ENCODE measurements around the gene ATL2. TPM values are rescaled to one million over a fixed set of nuclear protein-coding genes. Genes with fewer than 3 reads are reported as not detected.
A peak's percentile ranks its signal among the peaks of the same experiment; 100 is the strongest.

ATL2 gene
- total and polyA plus RNA-seq, 7 donors, result 19.8 to 98.9 (median 59.2) TPM

DNA sequence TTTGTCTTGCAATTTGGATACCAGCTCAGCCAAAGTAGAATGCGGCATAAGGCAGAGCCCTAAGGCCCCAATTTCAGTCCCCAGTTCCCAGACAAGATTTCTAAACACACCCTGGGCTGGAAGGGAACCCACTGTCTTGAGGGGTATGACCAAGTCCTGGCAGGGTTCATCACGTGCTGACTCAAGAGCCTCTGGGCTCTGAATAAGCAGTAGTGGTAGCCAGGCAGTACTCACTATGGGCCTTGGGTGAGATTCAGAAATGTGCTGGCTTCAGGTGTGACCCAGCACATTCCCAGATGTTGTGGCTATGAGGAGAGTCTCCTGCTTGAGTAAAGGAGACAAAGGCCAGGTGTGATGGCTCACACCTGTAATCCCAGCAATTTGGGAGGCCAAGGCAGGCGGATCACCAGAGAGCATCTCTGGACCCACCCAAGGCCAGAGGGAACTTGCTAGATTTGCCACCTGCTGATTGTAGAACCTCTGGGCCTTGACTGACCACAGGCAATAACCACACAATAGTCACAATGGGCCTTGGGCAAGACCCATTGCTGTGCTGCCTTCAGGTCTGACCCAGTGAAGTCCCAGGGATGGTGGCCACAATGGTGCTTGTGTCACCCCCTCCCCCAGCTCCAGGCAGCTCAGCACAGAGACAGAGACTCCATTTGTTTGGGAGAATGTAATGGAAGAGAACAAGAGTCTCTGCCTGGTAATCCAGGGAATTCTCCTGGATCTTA lies 74.9 kb downstream of the ATL2 start:
- TF ChIP-seq CTCF (IDR thresholded peaks at IDR 0.05), result no peak
- peak; percentile 27 to 77 (median 63) for ATAC-seq
- H3K4me1 ChIP-seq, result peaks cover 8% of the 10 kb centered on the region

DNA sequence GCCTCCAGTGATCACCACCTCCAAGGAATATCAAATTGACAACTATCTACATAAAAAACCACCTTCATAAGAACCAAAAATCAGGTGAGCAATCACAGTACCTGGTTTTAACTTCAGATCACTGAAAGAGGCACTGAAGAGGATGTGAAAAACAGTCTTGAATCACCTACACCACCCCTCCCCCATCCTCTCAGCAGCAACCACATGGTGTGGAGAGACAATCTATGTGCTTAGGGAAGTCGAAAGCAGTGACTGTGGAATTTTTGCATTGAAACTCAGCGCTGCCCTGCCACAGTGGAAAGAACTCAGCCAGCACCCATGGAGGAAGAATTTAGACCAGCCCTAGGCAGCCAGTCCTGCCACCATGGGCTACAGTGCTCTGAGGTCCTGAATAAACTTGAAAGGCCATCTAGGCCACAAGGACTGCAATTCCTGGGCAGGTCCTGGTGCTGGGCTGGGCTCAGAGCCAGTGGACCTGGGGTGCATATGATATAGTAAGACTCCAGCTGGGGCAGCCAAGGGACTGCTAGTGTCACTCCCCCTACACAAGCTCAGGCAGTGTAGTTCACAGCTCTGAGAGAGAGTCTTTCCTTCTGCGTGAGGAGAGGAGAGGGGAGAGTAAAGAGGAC lies 75.6 kb downstream of the ATL2 start:
- Histone ChIP-seq H3K4me3 (no peak overlapping the region), H3K36me3 (ENCODE audit: insufficient read depth in 1 of 2, low read depth in 1 of 2) (peaks cover 0 to 63% of the 10 kb centered on the region in 2 donors), H3K9me3 (no peaks in the 10 kb centered on the region), H3K27me3 (ENCODE audit: insufficient read depth in 3 of 3, low read length in 2 of 3) (no peaks in the 10 kb centered on the region), H3K27ac (no peak overlapping the region), H3K4me1 (peaks cover 8% of the 10 kb centered on the region)
- TF ChIP-seq CTCF (IDR thresholded peaks at IDR 0.05), result no peak
- ATAC-seq (peak; percentile 65 to 77 (median 70)), DNase-seq (peak in 1 of 2 donors; percentile 59)
- intact Hi-C loops (cut with DNase I), result no loop called here
- WGBS, 3 donors, result 67 to 78% (median 75%) methylated on average over 3 of the region's 3 CpGs

More for the DNA sequence above, 74.9 kb downstream of the ATL2 start:
- Histone ChIP-seq H3K9me3 (no peaks in the 10 kb centered on the region), H3K27ac (no peak overlapping the region), H3K4me3 (no peak overlapping the region), H3K36me3 (ENCODE audit: insufficient read depth in 1 of 2, low read depth in 1 of 2) (peaks cover 0 to 61% of the 10 kb centered on the region in 2 donors), H3K27me3 (ENCODE audit: insufficient read depth in 3 of 3, low read length in 2 of 3) (no peaks in the 10 kb centered on the region)
- no peak for DNase-seq
- intact Hi-C loops (cut with DNase I), result no loop called here
- WGBS, 3 donors, result 76 to 91% (median 81%) methylated on average over 3 of the region's 3 CpGs

DNA sequence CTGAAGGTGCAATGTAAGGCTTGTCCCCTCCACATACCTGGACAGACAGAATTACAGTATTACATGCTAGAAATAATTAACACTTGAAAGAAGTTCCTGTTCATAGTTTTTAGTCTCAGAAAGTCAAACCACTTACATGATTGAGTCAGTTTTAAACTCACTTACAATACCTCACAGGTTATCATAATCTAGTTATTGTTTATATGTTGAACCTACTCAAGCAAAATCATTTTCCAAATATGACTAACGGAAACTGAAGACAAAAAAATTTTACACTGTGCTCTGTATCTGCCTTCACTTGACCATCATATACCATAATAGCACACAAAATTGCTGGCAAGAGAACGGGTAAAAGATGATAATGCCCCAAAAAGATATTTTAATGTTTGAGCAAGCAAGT lies 78.5 kb downstream of the ATL2 start:
- Histone ChIP-seq H3K4me1 (peaks cover 8% of the 10 kb centered on the region), H3K27ac (no peak overlapping the region), H3K36me3 (ENCODE audit: insufficient read depth in 1 of 2, low read depth in 1 of 2) (peaks cover 0 to 83% of the 10 kb centered on the region in 2 donors), H3K9me3 (no peaks in the 10 kb centered on the region), H3K4me3 (no peak overlapping the region), H3K27me3 (ENCODE audit: insufficient read depth in 3 of 3, low read length in 2 of 3) (no peaks in the 10 kb centered on the region)
- 87 to 94% (median 87%) methylated on average over 2 of the region's 2 CpGs for WGBS, 3 donors
- TF ChIP-seq CTCF (IDR thresholded peaks at IDR 0.05), result no peak
- DNase-seq, result no peak
- no peak for ATAC-seq
- intact Hi-C loops (cut with DNase I), result no loop called here

GRCh38 chr2:38296197-38296780 lies 80.8 kb downstream of the ATL2 start:
- Histone ChIP-seq H3K36me3 (ENCODE audit: insufficient read depth in 1 of 2, low read depth in 1 of 2) (peaks cover 0 to 80% of the 10 kb centered on the region in 2 donors), H3K4me1 (peaks cover under 1% of the 10 kb centered on the region), H3K27ac (no peak overlapping the region), H3K9me3 (no peaks in the 10 kb centered on the region), H3K27me3 (ENCODE audit: insufficient read depth in 3 of 3, low read length in 2 of 3) (no peaks in the 10 kb centered on the region), H3K4me3 (no peak overlapping the region)
- intact Hi-C loops (cut with DNase I), result no loop called here
- ATAC-seq (no peak), DNase-seq (no peak)
- TF ChIP-seq CTCF (IDR thresholded peaks at IDR 0.05), result no peak
- 91 to 93% (median 91%) methylated on average over 7 of the region's 7 CpGs for WGBS, 3 donors
